HEK293T (cell line): ENCODE data around the gene RTN4IP1.

ENCODE experiments used
- CTCF ChIA-PET: fragments of 350-600 bp; formaldehyde crosslinking; extraction: SDS; loops from one replicate; lab custom pipeline; 2021; ENCODE audit warnings: antibody characterized with exemption, inconsistent platforms; lab: Yijun Ruan, JAX
- POLR2A ChIA-PET: fragments of 350-600 bp; formaldehyde crosslinking; extraction: SDS; loops from one replicate; lab custom pipeline; 2020; ENCODE audit warnings: antibody characterized with exemption, inconsistent platforms; lab: Yijun Ruan, JAX
- DNase-seq: peaks from one replicate; pipeline ENCODE4 v3.0.0; 2012; ENCODE audit warnings: mixed read lengths; ENCODE audit errors: extremely low spot score
- ARNT ChIP-seq: fragments of 450-650 bp; IDR thresholded peaks from 2 replicates; pipeline ENCODE4 v1.6.1; 2017; ENCODE audit warnings: mild to moderate bottlenecking
- BHLHE40 ChIP-seq: fragments of 450-650 bp; IDR thresholded peaks from 2 replicates; pipeline ENCODE4 v1.6.1; 2016; ENCODE audit warnings: mild to moderate bottlenecking, moderate library complexity, borderline replicate concordance
- CTBP1 ChIP-seq: fragments of 450-650 bp; IDR thresholded peaks from 2 replicates; pipeline ENCODE4 v1.6.1; 2016; ENCODE audit warnings: borderline replicate concordance
- ELF4 ChIP-seq: fragments of 450-650 bp; IDR thresholded peaks from 2 replicates; pipeline ENCODE4 v1.6.1; 2017; ENCODE audit warnings: antibody characterized with exemption
- FOXA1 ChIP-seq: fragments of 450-650 bp; IDR thresholded peaks from 2 replicates; pipeline ENCODE4 v1.6.1; 2016; ENCODE audit warnings: mild to moderate bottlenecking
- FOXK2 ChIP-seq: fragments of 450-650 bp; IDR thresholded peaks from 2 replicates; pipeline ENCODE4 v1.6.1; 2016; ENCODE audit warnings: mild to moderate bottlenecking
- FOXM1 ChIP-seq: fragments of 450-650 bp; IDR thresholded peaks from 2 replicates; pipeline ENCODE4 v1.6.1; 2017; ENCODE audit warnings: mild to moderate bottlenecking, borderline replicate concordance
- HDGF ChIP-seq: fragments of 450-650 bp; IDR thresholded peaks from 2 replicates; pipeline ENCODE4 v1.6.1; 2017; ENCODE audit warnings: antibody characterized with exemption, borderline replicate concordance
- L3MBTL2 ChIP-seq: fragments of 450-650 bp; conservative IDR thresholded peaks from 2 replicates; pipeline ENCODE4 v1.6.1; 2016; ENCODE audit warnings: mild to moderate bottlenecking
- LEF1 ChIP-seq: fragments of 450-650 bp; IDR thresholded peaks from 2 replicates; pipeline ENCODE4 v1.6.1; 2017; ENCODE audit warnings: mild to moderate bottlenecking, borderline replicate concordance
- NFRKB ChIP-seq: fragments of 450-650 bp; IDR thresholded peaks from 2 replicates; pipeline ENCODE4 v1.6.1; 2016; ENCODE audit warnings: mild to moderate bottlenecking, moderate library complexity
- PKNOX1 ChIP-seq: fragments of 450-650 bp; IDR thresholded peaks from 2 replicates; pipeline ENCODE4 v1.6.1; 2016
- SP1 ChIP-seq: fragments of 450-650 bp; IDR thresholded peaks from 2 replicates; pipeline ENCODE4 v1.6.1; 2017
- SUZ12 ChIP-seq: fragments of 450-650 bp; IDR thresholded peaks from 2 replicates; pipeline ENCODE4 v1.6.1; 2016; ENCODE audit warnings: mild to moderate bottlenecking
- TARDBP ChIP-seq: fragments of 450-650 bp; IDR thresholded peaks from 2 replicates; pipeline ENCODE4 v1.6.1; 2016
- ZNF384 ChIP-seq: fragments of 450-650 bp; IDR thresholded peaks from 2 replicates; pipeline ENCODE4 v1.6.1; 2016

The RTN4IP1 gene

GRCh38 chr6:106538145-106538544, 91.2 kb downstream of the RTN4IP1 start:
- POLR2A ChIA-PET: no interaction called here
- CTCF ChIA-PET: no interaction called here
- DNase-seq: no peak
- TF ChIP-seq CTBP1 (no peak), LEF1 (no peak), BHLHE40 (no peak), FOXK2 (no peak), FOXM1 (no peak), SUZ12 (no peak), FOXA1 (no peak), ARNT (no peak), HDGF (no peak), ZNF384 (no peak), SP1 (no peak), TARDBP (no peak), L3MBTL2 (no peak), NFRKB (no peak), ELF4 (no peak), PKNOX1 (no peak)

GRCh38 chr6:106537662-106538061, 91.6 kb downstream of the RTN4IP1 start:
- ChIA-PET CTCF (interaction anchor here (1.2 kb wide), 1 partner anchor 442 kb away, joined by 3 read pairs; no protein-coding TSS in a partner anchor), POLR2A (no interaction called here)

GRCh38 chr6:106536851-106537250, 92.4 kb downstream of the RTN4IP1 start:
- no peak for TF ChIP-seq LEF1
- TF ChIP-seq ELF4: no peak
- TF ChIP-seq CTBP1: no peak
- TF ChIP-seq PKNOX1: no peak
- no peak for TF ChIP-seq FOXK2
- no peak for TF ChIP-seq SP1
- TF ChIP-seq L3MBTL2: no peak
- TF ChIP-seq SUZ12: no peak
- TF ChIP-seq FOXM1: no peak
- no peak for TF ChIP-seq ZNF384
- no peak for TF ChIP-seq HDGF
- TF ChIP-seq TARDBP: no peak
- TF ChIP-seq ARNT: no peak
- TF ChIP-seq NFRKB: no peak
- TF ChIP-seq BHLHE40: no peak
- TF ChIP-seq FOXA1: no peak
- no peak for DNase-seq
- CTCF ChIA-PET: interaction anchor here (1.2 kb wide), 1 partner anchor 443 kb away, joined by 3 read pairs; no protein-coding TSS in a partner anchor
- POLR2A ChIA-PET: no interaction called here

More at GRCh38 chr6:106537662-106538061, 91.6 kb downstream of the RTN4IP1 start:
- DNase-seq: no peak
- TF ChIP-seq LEF1 (no peak), FOXK2 (no peak), ZNF384 (no peak), FOXA1 (no peak), ELF4 (no peak)

GRCh38 chr6:106536357-106536756, 92.9 kb downstream of the RTN4IP1 start:
- TF ChIP-seq ELF4: no peak
- TF ChIP-seq SP1: no peak
- no peak for TF ChIP-seq SUZ12
- no peak for TF ChIP-seq FOXK2
- no peak for TF ChIP-seq ARNT
- TF ChIP-seq TARDBP: no peak
- TF ChIP-seq HDGF: no peak
- no peak for TF ChIP-seq L3MBTL2
- no peak for TF ChIP-seq PKNOX1
- no peak for TF ChIP-seq NFRKB
- no peak for TF ChIP-seq FOXM1
- no peak for TF ChIP-seq BHLHE40
- no peak for TF ChIP-seq FOXA1
- POLR2A ChIA-PET: no interaction called here
- DNase-seq: no peak
- CTCF ChIA-PET: no interaction called here

GRCh38 chr6:106535012-106535411, 94.3 kb downstream of the RTN4IP1 start:
- ChIA-PET CTCF (no interaction called here), POLR2A (no interaction called here)
- no peak for TF ChIP-seq CTBP1
- TF ChIP-seq FOXK2: no peak
- TF ChIP-seq BHLHE40: no peak
- no peak for TF ChIP-seq HDGF
- TF ChIP-seq ARNT: no peak
- TF ChIP-seq FOXA1: no peak
- no peak for TF ChIP-seq LEF1
- no peak for TF ChIP-seq SUZ12
- no peak for TF ChIP-seq FOXM1
- DNase-seq: no peak

GRCh38 chr6:106534564-106534982, 94.7 kb downstream of the RTN4IP1 start:
- no peak for DNase-seq
- no peak for TF ChIP-seq FOXK2
- TF ChIP-seq TARDBP: no peak
- no peak for TF ChIP-seq NFRKB
- TF ChIP-seq LEF1: no peak
- TF ChIP-seq ZNF384: no peak
- no peak for TF ChIP-seq CTBP1
- no peak for TF ChIP-seq BHLHE40
- TF ChIP-seq FOXA1: no peak
- TF ChIP-seq HDGF: no peak
- no peak for TF ChIP-seq FOXM1
- TF ChIP-seq PKNOX1: no peak
- TF ChIP-seq L3MBTL2: no peak
- TF ChIP-seq ELF4: no peak
- TF ChIP-seq SP1: no peak
- POLR2A ChIA-PET: no interaction called here
- CTCF ChIA-PET: no interaction called here
